A673 (cell line): ENCODE measurements around the gene RIPOR1. TPM values are rescaled to one million over a fixed set of nuclear protein-coding genes. Genes with fewer than 3 reads are reported as not detected.

Experiments
- BruUV-seq: library from RNA; stranded (reverse); fragments of 400-500 nt; replicated peaks from 2 replicates; lab custom pipeline; 2021; lab: Mats Ljungman, UMichigan
- CTCF ChIA-PET: fragments of 300-600 bp; sonication (Branson Sonifier 250); formaldehyde crosslinking; loops from one replicate; lab custom pipeline; 2022; ENCODE audit warnings: antibody characterized with exemption; lab: Charles Lee
- POLR2A ChIA-PET: fragments of 300-600 bp; sonication (Branson Sonifier 250); formaldehyde crosslinking; loops from one replicate; lab custom pipeline; 2022; ENCODE audit warnings: antibody characterized with exemption; ENCODE audit not compliant: low non-redundant PET; lab: Charles Lee
- DNase-seq: peaks from one replicate; pipeline ENCODE4 v3.0.0-alpha.2; 2015; ENCODE audit warnings: low spot score
- H3K27ac ChIP-seq: fragments of 200-600 bp; sonication (generic); 2 replicates; pipeline ENCODE4 v1.5.1; 2016; ENCODE audit warnings: mixed run types, low read depth, mild to moderate bottlenecking, mixed read lengths, antibody characterized with exemption, low read length; ENCODE audit not compliant: poor library complexity, severe bottlenecking
- H3K27me3 ChIP-seq: fragments of 200-600 bp; sonication (generic); replicated peaks from 2 replicates; pipeline ENCODE4 v1.6.1; 2017; ENCODE audit warnings: mixed run types, low read depth, mild to moderate bottlenecking, mixed read lengths, antibody characterized with exemption, low read length; ENCODE audit not compliant: insufficient read depth, poor library complexity
- H3K36me3 ChIP-seq: fragments of 200-600 bp; sonication (generic); 2 replicates; pipeline ENCODE4 v1.6.1; 2016; ENCODE audit warnings: mixed run types, mild to moderate bottlenecking, mixed read lengths, antibody characterized with exemption, low read length; ENCODE audit not compliant: insufficient read depth, poor library complexity, severe bottlenecking
- H3K4me1 ChIP-seq: fragments of 200-600 bp; sonication (generic); 2 replicates; pipeline ENCODE4 v1.6.1; 2017; ENCODE audit warnings: mixed run types, mild to moderate bottlenecking, mixed read lengths, antibody characterized with exemption, low read length; ENCODE audit not compliant: insufficient read depth, poor library complexity, severe bottlenecking
- H3K4me3 ChIP-seq: fragments of 200-600 bp; sonication (generic); 2 replicates; pipeline ENCODE4 v1.5.1; 2016; ENCODE audit warnings: low read depth, mixed run types, mild to moderate bottlenecking, mixed read lengths, low read length; ENCODE audit not compliant: poor library complexity, severe bottlenecking
- H3K9me3 ChIP-seq: fragments of 200-600 bp; sonication (generic); 2 replicates; pipeline ENCODE4 v1.6.1; 2016; ENCODE audit warnings: mixed run types, low read depth, mild to moderate bottlenecking, mixed read lengths, antibody characterized with exemption, low read length; ENCODE audit not compliant: poor library complexity, severe bottlenecking
- CTCF ChIP-seq: fragments of 300-800, 200-600 bp; sonication (generic); conservative IDR thresholded peaks from 2 replicates; pipeline ENCODE4 v1.5.1; 2017; ENCODE audit warnings: low read depth, mild to moderate bottlenecking, antibody characterized with exemption, low read length, moderate library complexity, mixed read lengths
- EZH2 ChIP-seq: fragments of 200-600 bp; sonication (generic); IDR thresholded peaks from 2 replicates; pipeline ENCODE4 v1.6.1; 2017; ENCODE audit warnings: borderline replicate concordance, low read depth, mild to moderate bottlenecking, mixed read lengths, antibody characterized with exemption, low read length; ENCODE audit not compliant: poor library complexity, severe bottlenecking
- intact Hi-C: fragments of 100-400 bp; cut with micrococcal nuclease; formaldehyde crosslinking; loops from one replicate; pipeline ENCODE4 v1.10.0; 2022; ENCODE audit not compliant: unreplicated experiment
- total RNA-seq: library from RNA; stranded (reverse); gene quantifications from 2 replicates; pipeline ENCODE4 v1.2.3, GENCODE V29; 2021

The RIPOR1 gene
- total RNA-seq, 1 experiment from 2014 or later: 22.9 TPM

GRCh38 chr16:67521095-67521804 is 7.4 kb upstream of the RIPOR1 start:
- intact Hi-C loops: loop anchor here (1.0 to 10.0 kb wide), 3 partner anchors 147 to 524 kb away; no protein-coding TSS in a partner anchor

DNA sequence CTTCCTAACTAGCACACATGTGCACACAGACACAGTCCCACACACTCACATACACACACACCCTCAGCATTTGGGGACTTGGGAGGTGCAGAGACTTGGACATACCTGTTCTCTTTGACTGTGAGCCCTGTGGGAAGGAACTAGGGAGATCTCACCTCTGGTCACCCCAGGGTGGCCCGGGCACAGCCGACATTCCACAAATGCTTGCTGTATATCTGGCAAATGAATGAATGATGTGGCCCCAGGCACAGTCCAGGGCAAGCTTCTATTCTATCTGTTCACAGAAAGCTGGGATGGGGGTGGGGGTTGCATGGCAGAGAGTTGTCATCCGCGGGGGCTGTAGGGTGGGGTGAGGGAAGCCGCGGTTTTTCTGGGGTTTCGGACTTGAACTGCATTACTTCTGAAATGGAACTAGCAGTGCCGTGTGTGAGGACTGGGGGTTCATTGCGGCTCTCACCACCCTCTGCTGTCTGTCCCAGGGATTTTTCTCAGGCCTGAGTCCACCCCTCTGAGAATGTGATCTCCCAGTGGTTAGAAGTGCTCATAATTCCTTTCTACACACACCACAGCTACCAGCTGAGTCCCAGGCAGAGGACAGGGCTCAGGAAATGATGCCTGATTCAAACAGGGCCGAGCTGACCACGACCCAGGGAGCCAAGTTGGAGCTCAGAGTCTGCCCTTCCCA is 3.3 kb upstream of the RIPOR1 start:
- no peak overlapping the region for H3K4me3 ChIP-seq
- no peak for TF ChIP-seq EZH2
- no peak for TF ChIP-seq CTCF
- peaks cover 9% of the 10 kb centered on the region for H3K4me1 ChIP-seq
- no peak for DNase-seq
- H3K36me3 ChIP-seq: no peaks in the 10 kb centered on the region
- CTCF ChIA-PET: interaction anchor here (0.5 to 0.7 kb wide), 2 partner anchors 17 to 107 kb away, joined by 4 to 12 read pairs; no protein-coding TSS in a partner anchor
- no peak overlapping the region for H3K27ac ChIP-seq
- intact Hi-C loops: loop anchor here (10.0 kb wide), 1 partner anchor 519 kb away; no protein-coding TSS in a partner anchor
- no peaks in the 10 kb centered on the region for H3K9me3 ChIP-seq
- POLR2A ChIA-PET: no interaction called here
- BruUV-seq: no TSS peak
- no peaks in the 10 kb centered on the region for H3K27me3 ChIP-seq

More at GRCh38 chr16:67521095-67521804, 7.4 kb upstream of the RIPOR1 start:
- H3K9me3 ChIP-seq: no peaks in the 10 kb centered on the region
- peak; percentile 98 for DNase-seq
- TF ChIP-seq CTCF (peak; percentile 76), EZH2 (no peak)
- peak overlapping the region; percentile 47 for H3K4me3 ChIP-seq
- H3K27me3 ChIP-seq: no peaks in the 10 kb centered on the region
- ChIA-PET CTCF (interaction anchor here (0.5 to 1.8 kb wide), 33 partner anchors 8 to 519 kb away, joined by 3 to 22 read pairs (median 4); partner anchors contain the start of genes ACD, ATP6V0D1, CARMIL2 and CTCF), POLR2A (interaction anchor here (0.6 kb wide), 1 partner anchor 36 kb away, joined by 4 read pairs; no protein-coding TSS in a partner anchor)
- H3K27ac ChIP-seq: peak overlapping the region; percentile 72
- H3K4me1 ChIP-seq: no peaks in the 10 kb centered on the region
- BruUV-seq: no TSS peak
- H3K36me3 ChIP-seq: no peaks in the 10 kb centered on the region

DNA sequence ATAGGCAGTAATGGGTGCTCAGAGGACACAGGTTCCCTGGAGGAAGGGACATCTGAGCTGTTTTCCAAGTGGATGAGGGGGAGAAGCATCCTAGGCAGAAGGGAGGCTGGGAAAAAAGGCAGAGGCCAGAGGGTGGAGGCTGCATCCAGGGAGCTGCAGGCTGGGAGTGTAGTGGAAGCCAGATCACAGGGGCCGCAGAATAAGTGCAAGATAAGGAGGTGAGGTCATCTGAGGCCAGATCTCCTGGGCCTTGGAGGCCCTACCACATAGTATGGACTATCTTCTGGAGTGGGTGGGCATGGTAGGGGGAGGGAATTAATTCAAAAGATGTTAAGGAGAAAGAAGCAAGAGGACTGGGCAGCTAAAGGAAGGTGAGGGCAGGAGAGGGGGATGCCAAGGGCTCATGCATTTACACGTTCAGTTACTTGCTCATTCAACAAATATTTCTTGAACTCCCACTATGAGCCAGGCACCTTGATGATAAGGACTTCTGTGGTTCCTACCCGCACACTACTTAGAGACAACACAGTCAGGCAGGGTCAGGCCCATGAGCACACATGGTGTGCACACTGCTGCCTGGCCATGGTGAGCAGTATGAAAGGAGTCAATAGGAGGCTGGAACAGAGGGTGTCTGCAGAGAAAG is 2.4 kb upstream of the RIPOR1 start:
- CTCF ChIA-PET: interaction anchor here (0.7 kb wide), 1 partner anchor 45 kb away, joined by 3 read pairs; no protein-coding TSS in a partner anchor
- H3K27me3 ChIP-seq: no peaks in the 10 kb centered on the region
- POLR2A ChIA-PET: no interaction called here
- DNase-seq: no peak
- no peaks in the 10 kb centered on the region for H3K9me3 ChIP-seq
- TF ChIP-seq EZH2 (no peak), CTCF (no peak)
- intact Hi-C loops: loop anchor here (10.0 kb wide), 1 partner anchor 519 kb away; no protein-coding TSS in a partner anchor
- no peak overlapping the region for H3K4me3 ChIP-seq
- H3K4me1 ChIP-seq: peaks cover 13% of the 10 kb centered on the region
- BruUV-seq: no TSS peak
- H3K27ac ChIP-seq: no peak overlapping the region
- no peaks in the 10 kb centered on the region for H3K36me3 ChIP-seq
